IMR-90 (cell line): ENCODE results near the gene IGF2R. TPM values are rescaled to one million over a fixed set of nuclear protein-coding genes. Genes with fewer than 3 reads are reported as not detected.

Experiments used
- ATAC-seq: fragments of 200-7000 bp; cut with Tn5 transposase; 2 replicates; pipeline ENCODE4 v1.9.1; 2020; ENCODE audit warnings: low read depth, mild to moderate bottlenecking, moderate library complexity
- BruUV-seq: library from RNA; stranded (reverse); fragments of 400-500 nt; replicated peaks from 2 replicates; lab custom pipeline; 2021; lab: Mats Ljungman, UMichigan
- CTCF ChIA-PET: fragments of 300-600 bp; formaldehyde crosslinking; extraction: SDS; loops from one replicate; lab custom pipeline; 2021; ENCODE audit warnings: antibody characterized with exemption; lab: Yijun Ruan, JAX
- POLR2A ChIA-PET: fragments of 300-600 bp; sonication (Branson Sonifier 250); formaldehyde crosslinking; loops from one replicate; lab custom pipeline; 2022; ENCODE audit warnings: antibody characterized with exemption; ENCODE audit not compliant: unreplicated experiment; lab: Charles Lee
- DNase-seq: peaks from one replicate; pipeline ENCODE4 v3.0.0; 2013
- H2AFZ ChIP-seq: replicated peaks from 2 replicates; pipeline ENCODE3; 2013; ENCODE audit warnings: low read length, mild to moderate bottlenecking; ENCODE audit not compliant: poor library complexity
- H2AK5ac ChIP-seq: 2 replicates; pipeline ENCODE4 v1.6.1; 2013; ENCODE audit warnings: low read depth, low read length, inconsistent platforms
- H2AK9ac ChIP-seq: replicated peaks from 2 replicates; pipeline ENCODE3; 2013; ENCODE audit warnings: mild to moderate bottlenecking, low read depth, low read length, moderate library complexity; ENCODE audit not compliant: poor library complexity
- H2BK120ac ChIP-seq: 2 replicates; pipeline ENCODE4 v1.6.1; 2013; ENCODE audit warnings: low read depth, low read length, inconsistent platforms
- H2BK15ac ChIP-seq: 3 replicates; pipeline ENCODE4 v1.6.1; 2013; ENCODE audit warnings: low read depth, low read length, inconsistent platforms
- H2BK20ac ChIP-seq: 2 replicates; pipeline ENCODE4 v1.6.1; 2013; ENCODE audit warnings: low read depth, mild to moderate bottlenecking, inconsistent platforms, low read length, moderate library complexity
- H2BK5ac ChIP-seq: 2 replicates; pipeline ENCODE4 v1.6.1; 2013; ENCODE audit warnings: mild to moderate bottlenecking, low read depth, low read length, inconsistent platforms; ENCODE audit not compliant: poor library complexity, severe bottlenecking
- H3K14ac ChIP-seq: replicated peaks from 2 replicates; pipeline ENCODE4 v1.6.1; 2013; ENCODE audit warnings: low read depth, low read length, inconsistent platforms
- H3K18ac ChIP-seq: 2 replicates; pipeline ENCODE4 v1.6.1; 2013; ENCODE audit warnings: low read depth, low read length, control low read depth
- H3K23ac ChIP-seq: 2 replicates; pipeline ENCODE4 v1.6.1; 2013; ENCODE audit warnings: low read depth, low read length, inconsistent platforms
- H3K27ac ChIP-seq: 2 replicates; pipeline ENCODE4 v1.5.1; 2013; ENCODE audit warnings: mild to moderate bottlenecking, control low read depth, low read length; ENCODE audit not compliant: insufficient read depth
- H3K27me3 ChIP-seq: 2 replicates; pipeline ENCODE4 v1.6.1; 2013; ENCODE audit warnings: low read length; ENCODE audit not compliant: control insufficient read depth, insufficient read depth
- H3K36me3 ChIP-seq: 2 replicates; pipeline ENCODE4 v1.6.1; 2013; ENCODE audit warnings: low read length, mixed read lengths; ENCODE audit not compliant: control insufficient read depth, insufficient read depth
- H3K4ac ChIP-seq: 2 replicates; pipeline ENCODE4 v1.6.1; 2013; ENCODE audit warnings: low read depth, low read length, inconsistent platforms
- H3K4me1 ChIP-seq: 2 replicates; pipeline ENCODE4 v1.6.1; 2013; ENCODE audit warnings: low read length, mixed read lengths; ENCODE audit not compliant: control insufficient read depth, insufficient read depth
- H3K4me2 ChIP-seq: 2 replicates; pipeline ENCODE4 v1.6.1; 2013; ENCODE audit warnings: low read depth, mild to moderate bottlenecking, control low read depth, low read length, moderate library complexity
- H3K4me3 ChIP-seq: 2 replicates; pipeline ENCODE4 v1.5.1; 2013; ENCODE audit warnings: low read depth, mild to moderate bottlenecking, control low read depth, low read length, moderate library complexity; ENCODE audit not compliant: insufficient read depth
- H3K56ac ChIP-seq: 2 replicates; pipeline ENCODE4 v1.6.1; 2013; ENCODE audit warnings: low read length, inconsistent platforms; ENCODE audit not compliant: insufficient read depth; ENCODE audit errors: extremely low read depth
- H3K79me1 ChIP-seq, 2 experiments: 2 replicates each; pipeline ENCODE4 v1.6.1; 2013; ENCODE audit warnings: low read length in 2 of 2, inconsistent platforms in 1 of 2, low read depth in 1 of 2
- H3K9ac ChIP-seq: 2 replicates; pipeline ENCODE4 v1.6.1; 2013; ENCODE audit warnings: low read depth, low read length, control low read depth
- H3K9me1 ChIP-seq: 2 replicates; pipeline ENCODE4 v1.6.1; 2013; ENCODE audit warnings: low read length, inconsistent platforms; ENCODE audit not compliant: insufficient read depth
- H3K9me3 ChIP-seq: 2 replicates; pipeline ENCODE4 v1.6.1; 2013; ENCODE audit warnings: low read length; ENCODE audit not compliant: control insufficient read depth, insufficient read depth
- H4K20me1 ChIP-seq: 2 replicates; pipeline ENCODE4 v1.6.1; 2013; ENCODE audit warnings: low read length, inconsistent platforms; ENCODE audit not compliant: insufficient read depth
- H4K5ac ChIP-seq: 2 replicates; pipeline ENCODE4 v1.6.1; 2013; ENCODE audit warnings: mild to moderate bottlenecking, low read depth, low read length, control low read depth
- H4K8ac ChIP-seq, 2 experiments: 2 replicates each; pipeline ENCODE4 v1.6.1; 2013; ENCODE audit warnings: low read depth in 2 of 2, low read length in 2 of 2, control low read depth in 1 of 2, inconsistent platforms in 1 of 2
- H4K91ac ChIP-seq: 2 replicates; pipeline ENCODE4 v1.6.1; 2013; ENCODE audit warnings: low read depth, low read length, inconsistent platforms; ENCODE audit not compliant: insufficient read depth
- CEBPB ChIP-seq: IDR thresholded peaks from 2 replicates; pipeline ENCODE4 v1.6.1; 2012; ENCODE audit warnings: low read depth, low read length, improper control_type of control experiment
- FOS ChIP-seq: fragments of 150-350 bp; IDR thresholded peaks from 2 replicates; pipeline ENCODE4 v1.6.1; 2016; ENCODE audit warnings: low read depth, low read length
- MAFK ChIP-seq: IDR thresholded peaks from 2 replicates; pipeline ENCODE4 v1.6.1; 2012; ENCODE audit warnings: low read depth, low read length, improper control_type of control experiment
- NFE2L2 ChIP-seq: fragments of 150-350 bp; IDR thresholded peaks from 2 replicates; pipeline ENCODE4 v1.6.1; 2016; ENCODE audit warnings: low read depth, mild to moderate bottlenecking, low read length
- POLR2A ChIP-seq: IDR thresholded peaks from 2 replicates; pipeline ENCODE4 v1.6.1; 2012; ENCODE audit warnings: mild to moderate bottlenecking, low read depth, low read length
- WGBS, 2 experiments: methylation state at CpG; one replicate each; pipeline versions ENCODE4 v1.1.5 to v1.1.7; 2013; ENCODE audit warnings: missing lambda C conversion rate in 2 of 2; ENCODE audit not compliant: insufficient read length in 1 of 2; ENCODE audit errors: extremely low coverage in 2 of 2; 5-methylcytosine and 5-hydroxymethylcytosine counted together
- dilution Hi-C: fragments of 300-500 bp; cut with HindIII; formaldehyde crosslinking; loops from one replicate; pipeline ENCODE4 v1.14.3; 2018; ENCODE audit warnings: low sequenced_read_pairs; ENCODE audit not compliant: unreplicated experiment
- in situ Hi-C: fragments of 300-500 bp; cut with MboI; formaldehyde crosslinking; loops from 3 replicates; pipeline ENCODE4 v1.14.3; 2019; ENCODE audit warnings: low sequenced_read_pairs, inconsistent platforms, mixed read lengths
- intact Hi-C: fragments of 100-400 bp; cut with micrococcal nuclease; formaldehyde crosslinking; loops from 2 replicates; pipeline ENCODE4 v1.10.0; 2022
- polyA plus RNA-seq, 3 experiments: library from polyadenylated mRNA; depleted of rRNA; stranded (reverse); fragments of >200 nt; gene quantifications; 2 replicates each; pipeline ENCODE4 v1.2.3, GENCODE V29; 2012; ENCODE audit warnings: low replicate concordance in 1 of 3
- total RNA-seq: library from RNA; depleted of rRNA; stranded (reverse); fragments of >200 nt; gene quantifications from 2 replicates; pipeline ENCODE4 v1.2.3, GENCODE V29; 2012
- TF ChIP-seq, protein P1 (sequence below): fragments of 150-350 bp; IDR thresholded peaks from 2 replicates; pipeline ENCODE4 v1.6.1; 2017; ENCODE audit warnings: mild to moderate bottlenecking, antibody characterized with exemption, low read length, low read depth

Gene IGF2R
- total and polyA plus RNA-seq, 2 of the 4 experiments (the other 2 are of a cell fraction) = 33.2 to 41.4 TPM

- H3K27me3 ChIP-seq = peaks cover 5% of the 10 kb centered on the region
- H2AK9ac ChIP-seq = no peak overlapping the region
- intact Hi-C loops (no loop called here), in situ Hi-C loops (loop anchor here (25.0 kb wide), 1 partner anchor 265 kb away; the partner anchor contains the start of gene SOD2), dilution Hi-C loops (no loop called here)
- no peak overlapping the region for H3K56ac ChIP-seq
- DNase-seq (no peak), ATAC-seq (no peak)
- H3K9me1 ChIP-seq = no peaks in the 10 kb centered on the region
- peak overlapping the region in 1 of 2 experiments; percentile 95; a peak in 2 of 4 replicates for H4K8ac ChIP-seq
- H3K4me2 ChIP-seq = no peak overlapping the region
- H2AK5ac ChIP-seq = no peak overlapping the region
- ChIA-PET CTCF (no interaction called here), POLR2A (no interaction called here)
- H3K18ac ChIP-seq = peak overlapping the region; percentile 74; the same call in 1 of the 2 replicates
- WGBS, 2 experiments = 80% methylated on average over 2 of the region's 13 CpGs; no CpG with 5 or more reads in 1 of the 2 experiments
- peaks cover 8% of the 10 kb centered on the region for H3K4me1 ChIP-seq
- H4K5ac ChIP-seq = peak overlapping the region; percentile 94; the same call in 1 of the 2 replicates
- no peak overlapping the region for H3K14ac ChIP-seq
- H3K36me3 ChIP-seq = no peaks in the 10 kb centered on the region
- no peak overlapping the region for H3K9ac ChIP-seq
- H3K4ac ChIP-seq = no peak overlapping the region
- H3K23ac ChIP-seq = no peak overlapping the region
- H3K4me3 ChIP-seq = no peak overlapping the region
- no peaks in the 10 kb centered on the region for H4K20me1 ChIP-seq
- no peak overlapping the region for H2BK20ac ChIP-seq
- no peak overlapping the region for H2AFZ ChIP-seq
- BruUV-seq = no TSS peak
- H2BK15ac ChIP-seq = no peak overlapping the region
- no peaks in the 10 kb centered on the region for H3K9me3 ChIP-seq
- no peak overlapping the region for H3K27ac ChIP-seq
- no peak for TF ChIP-seq FOS
- TF ChIP-seq POLR2A = no peak
- TF ChIP-seq MAFK = no peak
- TF ChIP-seq CEBPB = no peak
- TF ChIP-seq, protein P1, sequence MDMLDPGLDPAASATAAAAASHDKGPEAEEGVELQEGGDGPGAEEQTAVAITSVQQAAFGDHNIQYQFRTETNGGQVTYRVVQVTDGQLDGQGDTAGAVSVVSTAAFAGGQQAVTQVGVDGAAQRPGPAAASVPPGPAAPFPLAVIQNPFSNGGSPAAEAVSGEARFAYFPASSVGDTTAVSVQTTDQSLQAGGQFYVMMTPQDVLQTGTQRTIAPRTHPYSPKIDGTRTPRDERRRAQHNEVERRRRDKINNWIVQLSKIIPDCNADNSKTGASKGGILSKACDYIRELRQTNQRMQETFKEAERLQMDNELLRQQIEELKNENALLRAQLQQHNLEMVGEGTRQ = no peak
- no peak for TF ChIP-seq NFE2L2
- H3K79me1 ChIP-seq = no peaks in the 10 kb centered on the region
- no peak overlapping the region for H2BK120ac ChIP-seq
- no peak overlapping the region for H2BK5ac ChIP-seq
- no peak overlapping the region for H4K91ac ChIP-seq
These were observed 16.4 kb upstream of the IGF2R start for GRCh38 chr6:159952289-159953005.
